HepG2 (cell line): ENCODE results near the gene C1QTNF1. TPM values are rescaled to one million over a fixed set of nuclear protein-coding genes. Genes with fewer than 3 reads are reported as not detected.

Experiments
- ATAC-seq: fragments of 200-7000 bp; cut with Tn5 transposase; 3 replicates; pipeline ENCODE4 v1.9.1; 2020; ENCODE audit warnings: mild to moderate bottlenecking, moderate library complexity
- BruUV-seq: library from RNA; stranded (reverse); fragments of 400-500 nt; replicated peaks from 2 replicates; lab custom pipeline; 2021; lab: Mats Ljungman, UMichigan
- CTCF ChIA-PET: fragments of 300-600 bp; formaldehyde crosslinking; extraction: SDS; loops from one replicate; lab custom pipeline; 2021; ENCODE audit warnings: low total read pairs, inconsistent platforms, low intra/inter-chr PET ratio; lab: Yijun Ruan, JAX
- POLR2A ChIA-PET: fragments of 350-600 bp; sonication (Branson Sonifier 250); formaldehyde crosslinking; loops from one replicate; lab custom pipeline; 2020; ENCODE audit warnings: antibody characterized with exemption, inconsistent platforms; lab: Yijun Ruan, JAX
- DNase-seq: peaks from one replicate; pipeline ENCODE4 v3.0.0-alpha.2; 2015; ENCODE audit warnings: low spot score
- FAIRE-seq: peaks from 3 replicates; lab custom pipeline; 2011; peaks lifted over from hg19 to GRCh38; lab: Jason Lieb, UNC
- H2AFZ ChIP-seq: one replicate; pipeline ENCODE4 v1.6.1; 2011; ENCODE audit warnings: low read length, inconsistent platforms
- H3K27ac ChIP-seq: fragments of 300-600 bp; 3 replicates; pipeline ENCODE4 v1.8.0; 2011; ENCODE audit warnings: mixed run types, mild to moderate bottlenecking, mixed read lengths, low read length, inconsistent platforms; ENCODE audit not compliant: insufficient read depth; ENCODE audit errors: extremely low read length
- H3K27me3 ChIP-seq, 2 experiments: fragments of 200-600 bp in 1 of 2; 2 replicates in 1 of 2; 3 replicates in 1 of 2; pipeline versions ENCODE4 v1.6.0 to v1.8.0; 2011; ENCODE audit warnings: low read length in 2 of 2, mild to moderate bottlenecking in 2 of 2, moderate library complexity in 2 of 2, inconsistent platforms in 1 of 2; ENCODE audit not compliant: insufficient read depth in 2 of 2, control insufficient read depth in 1 of 2
- H3K36me3 ChIP-seq, 2 experiments: fragments of 200-600 bp in 1 of 2; replicated peaks in 1 of 2; 2 replicates in 1 of 2; 3 replicates in 1 of 2; pipeline versions ENCODE4 v1.5.1 to v1.8.0; 2011; ENCODE audit warnings: low read length in 2 of 2, inconsistent platforms in 1 of 2; ENCODE audit not compliant: insufficient read depth in 2 of 2, control insufficient read depth in 1 of 2
- H3K4me1 ChIP-seq: 2 replicates; pipeline ENCODE4 v1.5.1; 2012; ENCODE audit warnings: low read length, inconsistent platforms; ENCODE audit not compliant: insufficient read depth
- H3K4me2 ChIP-seq: 2 replicates; pipeline ENCODE4 v1.6.0; 2011; ENCODE audit warnings: low read depth, low read length, inconsistent platforms
- H3K4me3 ChIP-seq, 3 experiments: fragments of 200-600 bp in 1 of 3; sonication (generic), shearing (Covaris generic) in 1 of 3; replicated peaks in 1 of 3; 2 replicates each; pipeline ENCODE4 v1.5.1; 2011 to 2016; ENCODE audit warnings: low read length in 3 of 3, inconsistent platforms in 2 of 3, low read depth in 2 of 3, mild to moderate bottlenecking in 2 of 3, control low read depth in 1 of 3, mixed read lengths in 1 of 3; ENCODE audit not compliant: insufficient read depth in 1 of 3
- H3K79me2 ChIP-seq: one replicate; pipeline ENCODE4 v1.6.1; 2011; ENCODE audit warnings: low read length, inconsistent platforms; ENCODE audit not compliant: insufficient read depth
- H3K9ac ChIP-seq: 2 replicates; pipeline ENCODE4 v1.6.0; 2011; ENCODE audit warnings: mild to moderate bottlenecking, low read depth, low read length, inconsistent platforms; ENCODE audit not compliant: insufficient read depth
- H3K9me3 ChIP-seq: 2 replicates; pipeline ENCODE4 v1.5.1; 2012; ENCODE audit warnings: mild to moderate bottlenecking, low read length
- H4K20me1 ChIP-seq: 2 replicates; pipeline ENCODE4 v1.6.0; 2011; ENCODE audit warnings: inconsistent platforms, mild to moderate bottlenecking, low read length, moderate library complexity; ENCODE audit not compliant: insufficient read depth
- CBX2 ChIP-seq, 2 experiments: fragments of 200-600 bp in 1 of 2; sonication (generic); formaldehyde crosslinking in 1 of 2; IDR thresholded peaks; 2 replicates each; pipeline versions ENCODE4 v1.7.0 to v1.8.1; 2018 to 2022; ENCODE audit warnings: low read depth in 2 of 2, low read length in 1 of 2, mild to moderate bottlenecking in 1 of 2, missing genetic modification reagents in 1 of 2
- DPF2 ChIP-seq: sonication (generic); formaldehyde crosslinking; IDR thresholded peaks from 2 replicates; pipeline ENCODE4 v1.4.0; 2020; ENCODE audit warnings: mild to moderate bottlenecking, low read depth, missing genetic modification reagents, borderline replicate concordance
- EHMT2 ChIP-seq: fragments of 200-600 bp; sonication (generic); IDR thresholded peaks from 2 replicates; pipeline ENCODE4 v1.7.0; 2017; ENCODE audit warnings: antibody characterized with exemption, low read depth, low read length, borderline replicate concordance
- GABPB1 ChIP-seq: IDR thresholded peaks from 2 replicates; pipeline ENCODE4 v1.6.1; 2016; ENCODE audit warnings: mild to moderate bottlenecking, missing genetic modification reagents, moderate library complexity, missing compliant biosample characterization
- GTF3A ChIP-seq: sonication (generic); formaldehyde crosslinking; conservative IDR thresholded peaks from 2 replicates; pipeline ENCODE4 v1.4.0; 2020; ENCODE audit warnings: mild to moderate bottlenecking, missing genetic modification reagents
- HOXA9 ChIP-seq: sonication (generic); formaldehyde crosslinking; IDR thresholded peaks from 2 replicates; pipeline ENCODE4 v1.8.1; 2022; ENCODE audit warnings: missing genetic modification reagents, mild to moderate bottlenecking, moderate library complexity, borderline replicate concordance
- IRF2 ChIP-seq: IDR thresholded peaks from 2 replicates; pipeline ENCODE4 v1.6.1; 2018; ENCODE audit warnings: missing genetic modification reagents, missing compliant biosample characterization
- MEF2D ChIP-seq: sonication (generic); formaldehyde crosslinking; IDR thresholded peaks from 2 replicates; pipeline ENCODE4 v1.5.1; 2020; ENCODE audit warnings: mild to moderate bottlenecking, missing genetic modification reagents
- PHF21A ChIP-seq: sonication (generic); formaldehyde crosslinking; IDR thresholded peaks from 2 replicates; pipeline ENCODE4 v1.5.0; 2020; ENCODE audit warnings: mild to moderate bottlenecking, missing genetic modification reagents
- ZNF839 ChIP-seq: sonication (generic); formaldehyde crosslinking; IDR thresholded peaks from 2 replicates; pipeline ENCODE4 v1.4.0; 2020; ENCODE audit warnings: missing genetic modification reagents, mild to moderate bottlenecking, borderline replicate concordance
- WGBS: methylation state at CpG from one replicate; pipeline ENCODE4 v1.1.6; 2017; ENCODE audit warnings: low lambda C conversion rate; 5-methylcytosine and 5-hydroxymethylcytosine counted together
- in situ Hi-C: cut with HindIII; loops from 2 replicates; pipeline ENCODE4 v1.10.0; 2017; ENCODE audit warnings: low pct_unique_long_range_greater_than_20kb; ENCODE audit not compliant: extremely low pct_ligation_motif_present
- intact Hi-C: fragments of 100-400 bp; cut with micrococcal nuclease; formaldehyde crosslinking; loops from one replicate; pipeline ENCODE4 v1.10.0; 2022; ENCODE audit not compliant: unreplicated experiment
- polyA plus RNA-seq, 8 experiments: library from polyadenylated mRNA; depleted of rRNA in 3 of 8; stranded (reverse) in 7 of 8; unstranded in 1 of 8; fragments of >200 nt; fragmentation: Illumina TruSeq in 4 of 8; extraction: Trizol in 4 of 8; gene quantifications; 2 replicates each; pipeline versions ENCODE4 v1.2.1 to v1.2.3, GENCODE V29; 2011 to 2016; ENCODE audit warnings: low read depth in 4 of 8, missing spikeins in 1 of 8, mixed read lengths in 1 of 8; ENCODE audit not compliant: insufficient read depth in 1 of 8
- total RNA-seq, 5 experiments: library from RNA; depleted of rRNA; stranded (reverse); fragments of >200 nt; fragmentation: Illumina TruSeq; extraction: Trizol; gene quantifications; 2 replicates each; pipeline ENCODE4 v1.2.3, GENCODE V29; 2016; ENCODE audit warnings: low read depth in 1 of 5

C1QTNF1 gene
- total and polyA plus RNA-seq, 2 of the 13 experiments (the other 11 are each of a cell fraction or from before 2014, with no cell fraction given) = 0.18 to 0.86 TPM

DNA sequence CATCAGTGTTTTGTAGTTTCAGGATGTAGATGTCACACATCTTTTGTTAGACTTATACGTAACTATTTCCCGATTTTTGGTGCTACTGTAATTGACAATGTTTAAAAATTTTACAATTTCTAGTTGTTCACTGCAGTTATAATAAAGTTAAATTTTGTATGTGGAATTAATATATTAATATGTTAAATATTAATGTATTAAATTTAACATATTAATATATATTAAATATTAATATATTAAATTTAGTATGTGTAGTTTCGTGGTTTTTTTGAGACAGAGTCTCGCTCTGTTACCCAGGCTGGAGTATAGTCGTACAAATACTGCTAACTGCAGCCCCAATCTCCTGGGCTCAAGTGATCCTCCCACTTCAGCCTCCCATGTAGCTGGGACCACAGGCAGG lies 38.6 kb upstream of the C1QTNF1 start:
- intact Hi-C loops (loop anchor here (5.0 kb wide), 1 partner anchor 42 kb away; no protein-coding TSS in a partner anchor), in situ Hi-C loops (no loop called here)
- Histone ChIP-seq H2AFZ (no peak overlapping the region), H3K4me2 (no peak overlapping the region), H3K9me3 (no peaks in the 10 kb centered on the region), H3K36me3 (0 out of 5 replicates have a peak, but pooled peaks cover 0 to 1% of the 10 kb centered on the region in 2 experiments), H3K79me2 (no peaks in the 10 kb centered on the region), H3K9ac (no peak overlapping the region)
- WGBS = 69% methylated on average over 5 of the region's 5 CpGs
- no peak for TF ChIP-seq DPF2 (CRISPR knock-in tag)
- no peak for TF ChIP-seq GTF3A
- no peak for TF ChIP-seq CBX2 (IDR thresholded peaks at IDR 0.05; ENCODE audit: low read depth, low read length)
- TF ChIP-seq CBX2 (CRISPR knock-in tag; IDR thresholded peaks at IDR 0.05; ENCODE audit: low read depth) = no peak
- no peak for TF ChIP-seq ZNF839 (CRISPR knock-in tag)
- no peak for TF ChIP-seq MEF2D (CRISPR knock-in tag)
- TF ChIP-seq IRF2 (CRISPR knock-in tag) = no peak
- no peak for TF ChIP-seq EHMT2
- TF ChIP-seq GABPB1 (CRISPR knock-in tag) = no peak
- no peak for TF ChIP-seq PHF21A (CRISPR knock-in tag)
- TF ChIP-seq HOXA9 (CRISPR knock-in tag) = no peak
- TF ChIP-seq, all 625 proteins: peak for 0
- BruUV-seq = no TSS peak
- Histone ChIP-seq H3K4me1 (peaks cover 40% of the 10 kb centered on the region), H3K4me3 (no peak overlapping the region), H3K27ac (no peak overlapping the region), H3K27me3 (no peaks in the 10 kb centered on the region), H4K20me1 (no peaks in the 10 kb centered on the region)
- FAIRE-seq = no peak
- DNase-seq = no peak
- ATAC-seq = no peak
- CTCF ChIA-PET = interaction anchor here (1.4 kb wide), 1 partner anchor 57 kb away, joined by 5 read pairs; no protein-coding TSS in a partner anchor
- POLR2A ChIA-PET = no interaction called here
